Measurements from ENCODE around the gene SIRPB2. TPM values are rescaled to one million over a fixed set of nuclear protein-coding genes. Genes with fewer than 3 reads are reported as not detected.

Gene SIRPB2
- total and polyA plus RNA-seq, 2 of the 4 experiments (the other 2 are of a cell fraction): not detected

DNA sequence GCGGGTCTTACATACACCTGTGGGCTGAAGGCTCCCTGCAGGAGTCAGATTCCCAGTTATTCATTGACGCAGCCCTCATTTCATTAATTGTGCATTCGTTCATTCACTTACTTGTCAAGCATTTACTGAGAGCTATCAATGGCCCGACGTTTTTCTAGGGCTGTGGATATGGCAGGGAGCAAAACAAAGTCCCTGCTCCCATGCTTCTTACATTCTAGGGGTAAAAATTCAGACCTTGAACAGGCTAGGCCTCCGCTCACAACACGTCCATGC lies 24.2 kb downstream of the SIRPB2 start:
- TF ChIP-seq, protein P1, sequence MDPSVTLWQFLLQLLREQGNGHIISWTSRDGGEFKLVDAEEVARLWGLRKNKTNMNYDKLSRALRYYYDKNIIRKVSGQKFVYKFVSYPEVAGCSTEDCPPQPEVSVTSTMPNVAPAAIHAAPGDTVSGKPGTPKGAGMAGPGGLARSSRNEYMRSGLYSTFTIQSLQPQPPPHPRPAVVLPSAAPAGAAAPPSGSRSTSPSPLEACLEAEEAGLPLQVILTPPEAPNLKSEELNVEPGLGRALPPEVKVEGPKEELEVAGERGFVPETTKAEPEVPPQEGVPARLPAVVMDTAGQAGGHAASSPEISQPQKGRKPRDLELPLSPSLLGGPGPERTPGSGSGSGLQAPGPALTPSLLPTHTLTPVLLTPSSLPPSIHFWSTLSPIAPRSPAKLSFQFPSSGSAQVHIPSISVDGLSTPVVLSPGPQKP (IDR thresholded peaks at IDR 0.05; ENCODE audit: borderline replicate concordance, low read depth, low read length): no peak
- TF ChIP-seq RCOR1 (IDR thresholded peaks at IDR 0.05; ENCODE audit: insufficient replicate concordance, low read length): no peak
- no peak for TF ChIP-seq CEBPB (IDR thresholded peaks at IDR 0.05; ENCODE audit: low read depth, low read length)
- no peak for TF ChIP-seq RAD21 (IDR thresholded peaks at IDR 0.05; ENCODE audit: low read length)
- POLR2A ChIA-PET (ENCODE audit: unreplicated experiment): interaction anchor here (0.7 kb wide), 1 partner anchor 1122 kb away, joined by 3 read pairs; no protein-coding TSS in a partner anchor
- Histone ChIP-seq H3K4me3 (ENCODE audit: insufficient read depth, low read depth, low read length) (no peak overlapping the region), H3K36me3 (ENCODE audit: control insufficient read depth, insufficient read depth, low read length) (peaks cover 9% of the 10 kb centered on the region; the same call in 1 of the 2 replicates), H4K8ac (ENCODE audit: low read depth in 2 of 2, low read length in 2 of 2) (no peak overlapping the region), H3K9ac (ENCODE audit: low read depth, low read length) (no peak overlapping the region), H3K4ac (ENCODE audit: low read depth, low read length) (no peak overlapping the region), H3K9me1 (ENCODE audit: insufficient read depth, low read length) (peaks cover 14% of the 10 kb centered on the region), H3K9me3 (ENCODE audit: control insufficient read depth, insufficient read depth, low read length) (no peaks in the 10 kb centered on the region), H2AK9ac (replicated peaks; ENCODE audit: low read depth, low read length, poor library complexity) (no peak overlapping the region), H3K14ac (replicated peaks; ENCODE audit: low read depth, low read length) (no peak overlapping the region), H2AFZ (replicated peaks; ENCODE audit: low read length, poor library complexity) (peak overlapping the region; percentile 47), H2BK20ac (ENCODE audit: low read depth, low read length) (no peak overlapping the region), H3K4me2 (ENCODE audit: low read depth, low read length) (peak overlapping the region; percentile 45; the same call in 1 of the 2 replicates), H2BK120ac (ENCODE audit: low read depth, low read length) (no peak overlapping the region), H4K91ac (ENCODE audit: insufficient read depth, low read depth, low read length) (no peak overlapping the region), H2AK5ac (ENCODE audit: low read depth, low read length) (peak overlapping the region; percentile 24; the same call in 1 of the 2 replicates), H3K27me3 (ENCODE audit: control insufficient read depth, insufficient read depth, low read length) (peaks cover 2% of the 10 kb centered on the region; the same call in 1 of the 2 replicates), H4K5ac (ENCODE audit: low read depth, low read length) (no peak overlapping the region), H4K20me1 (ENCODE audit: insufficient read depth, low read length) (peaks cover 31% of the 10 kb centered on the region), H3K27ac (ENCODE audit: insufficient read depth, low read length) (no peak overlapping the region), H3K56ac (ENCODE audit: extremely low read depth, insufficient read depth, low read length) (no peak overlapping the region), H3K4me1 (ENCODE audit: control insufficient read depth, insufficient read depth, low read length) (peaks cover 12% of the 10 kb centered on the region), H2BK15ac (ENCODE audit: low read depth, low read length) (no peak overlapping the region), H3K18ac (ENCODE audit: low read depth, low read length) (no peak overlapping the region), H3K79me1 (ENCODE audit: low read depth in 1 of 2, low read length in 2 of 2) (peaks cover 25 to 43% of the 10 kb centered on the region in 2 experiments), H3K23ac (ENCODE audit: low read depth, low read length) (no peak overlapping the region), H2BK5ac (ENCODE audit: low read depth, low read length, poor library complexity, severe bottlenecking) (no peak overlapping the region)
- 11% methylated on average over 2 of the region's 7 CpGs; no CpG with 5 or more reads in 1 of the 2 experiments for WGBS, 2 experiments (ENCODE audit: extremely low coverage in 2 of 2, insufficient read length in 1 of 2)
- dilution Hi-C loops (cut with HindIII; ENCODE audit: low sequenced_read_pairs, unreplicated experiment): no loop called here
- DNase-seq (no peak), ATAC-seq (ENCODE audit: low read depth) (no peak)
- CTCF ChIA-PET: interaction anchor here (0.7 to 1.5 kb wide), 5 partner anchors 24 to 254 kb away, joined by 3 to 11 read pairs (median 4); partner anchors contain the start of gene SIRPB2
- intact Hi-C loops (cut with micrococcal nuclease): no loop called here
- BruUV-seq (replicated peaks): no TSS peak
- in situ Hi-C loops (cut with MboI; ENCODE audit: low sequenced_read_pairs): no loop called here
